Lung (tissue), 12 donors: ENCODE results near the gene BAIAP2. TPM values are rescaled to one million over a fixed set of nuclear protein-coding genes. Genes with fewer than 3 reads are reported as not detected.

ENCODE experiments used
- ATAC-seq: fragments of 200-7000 bp; cut with Tn5 transposase; one replicate; pipeline ENCODE4 v1.9.1; 2020; ENCODE audit warnings: moderate number of reproducible peaks; ENCODE audit not compliant: insufficient read depth, low FRiP score
- DNase-seq, 3 donors: peaks; one replicate each; pipeline ENCODE4 v3.0.0-alpha.2; 2013 to 2017
- H3K27ac ChIP-seq, 2 donors: one replicate each; pipeline ENCODE4 v1.5.1; 2013; ENCODE audit warnings: mild to moderate bottlenecking in 2 of 2, moderate library complexity in 2 of 2, control low read depth in 1 of 2, inconsistent platforms in 1 of 2, low read depth in 1 of 2, low read length in 1 of 2
- H3K27me3 ChIP-seq, 3 donors: one replicate each; pipeline ENCODE4 v1.5.1; 2013; ENCODE audit warnings: low read length in 2 of 3; ENCODE audit not compliant: control insufficient read depth in 3 of 3, insufficient read depth in 3 of 3
- H3K36me3 ChIP-seq, 4 donors: one replicate each; pipeline ENCODE4 v1.5.1; 2013; ENCODE audit warnings: low read length in 4 of 4, mild to moderate bottlenecking in 1 of 4, moderate library complexity in 1 of 4; ENCODE audit not compliant: control insufficient read depth in 4 of 4, insufficient read depth in 4 of 4
- H3K4me1 ChIP-seq, 5 donors: one replicate each; pipeline ENCODE4 v1.5.1; 2013; ENCODE audit warnings: low read length in 5 of 5, mild to moderate bottlenecking in 2 of 5, moderate library complexity in 1 of 5; ENCODE audit not compliant: control insufficient read depth in 5 of 5, insufficient read depth in 5 of 5
- H3K4me3 ChIP-seq: one replicate; pipeline ENCODE4 v1.5.1; 2013; ENCODE audit warnings: mild to moderate bottlenecking, control low read depth, moderate library complexity
- H3K9ac ChIP-seq, 2 donors: one replicate each; pipeline ENCODE4 v1.5.1; 2013; ENCODE audit warnings: low read length in 2 of 2, control low read depth in 1 of 2; ENCODE audit not compliant: insufficient read depth in 1 of 2
- H3K9me3 ChIP-seq, 4 donors: one replicate each; pipeline ENCODE4 v1.5.1; 2013; ENCODE audit warnings: low read length in 3 of 4, mild to moderate bottlenecking in 1 of 4, moderate library complexity in 1 of 4; ENCODE audit not compliant: control insufficient read depth in 4 of 4, insufficient read depth in 3 of 4
- WGBS, 2 donors: extraction: QIAGEN DNeasy Blood & Tissue Kit; methylation state at CpG; one replicate each; pipeline ENCODE4 v1.1.7; 2013; 5-methylcytosine and 5-hydroxymethylcytosine counted together
- polyA plus RNA-seq, 2 donors: library from polyadenylated mRNA; stranded (reverse); fragments of 200-250 nt; gene quantifications; one replicate each; pipeline ENCODE4 v1.2.1, GENCODE V29; 2013
- total RNA-seq, 2 donors: library from RNA; depleted of rRNA in 1 of 2; stranded (reverse); fragments of >200 nt in 1 of 2; gene quantifications; one replicate each; pipeline ENCODE4 v1.2.1, GENCODE V29; 2014 to 2021
- TF ChIP-seq, protein P1 (sequence below): IDR thresholded peaks from 2 replicates; pipeline ENCODE4 v1.5.1; 2012; ENCODE audit warnings: mild to moderate bottlenecking; ENCODE audit errors: control extremely low read depth, extremely low read depth
- donor health status: control.
- donor health status: control.
- donor health status: Bipolar disorder and iron deficiency.
- donor health status: healthy.
- donor health status: DM: yes; HTN: yes; CAD: no.

BAIAP2 gene
- total and polyA plus RNA-seq, 4 donors, result 59.2 to 141 (median 77.7) TPM

DNA sequence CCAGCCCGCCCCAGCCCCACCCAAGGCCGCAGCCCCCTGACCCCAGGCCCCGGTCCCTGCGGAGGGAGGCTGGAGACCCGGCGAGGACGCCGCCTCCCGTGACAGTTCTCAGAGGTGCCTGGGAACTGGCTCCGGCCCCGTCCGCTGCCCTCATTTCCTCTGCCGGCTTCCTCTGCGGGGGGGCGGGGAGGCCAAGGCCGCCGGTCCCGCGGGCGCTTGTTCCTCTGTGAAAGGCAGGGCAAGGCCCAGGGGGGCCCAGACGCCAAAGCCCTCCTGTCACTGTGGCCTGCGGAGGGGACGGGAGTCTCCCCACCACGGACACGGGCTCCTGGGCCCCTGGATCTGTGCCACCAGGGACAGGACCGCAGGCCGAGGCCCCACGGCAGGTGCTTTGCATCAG lies 125.4 kb downstream of the BAIAP2 start:
- DNase-seq (peak in 1 of 3 donors; percentile 34), ATAC-seq (peak; percentile 24)
- Histone ChIP-seq H3K27me3 (no peaks in the 10 kb centered on the region), H3K4me1 (peaks cover 0 to 13% (median 0%) of the 10 kb centered on the region in 5 donors), H3K9ac (no peak overlapping the region), H3K36me3 (no peaks in the 10 kb centered on the region), H3K27ac (peak overlapping the region in 1 of 2 donors; percentile 8), H3K4me3 (peak overlapping the region; percentile 55), H3K9me3 (no peaks in the 10 kb centered on the region)
- WGBS, 2 donors, result 10 to 26% methylated on average over 25 to 28 of the region's 28 CpGs
- TF ChIP-seq, protein P1, sequence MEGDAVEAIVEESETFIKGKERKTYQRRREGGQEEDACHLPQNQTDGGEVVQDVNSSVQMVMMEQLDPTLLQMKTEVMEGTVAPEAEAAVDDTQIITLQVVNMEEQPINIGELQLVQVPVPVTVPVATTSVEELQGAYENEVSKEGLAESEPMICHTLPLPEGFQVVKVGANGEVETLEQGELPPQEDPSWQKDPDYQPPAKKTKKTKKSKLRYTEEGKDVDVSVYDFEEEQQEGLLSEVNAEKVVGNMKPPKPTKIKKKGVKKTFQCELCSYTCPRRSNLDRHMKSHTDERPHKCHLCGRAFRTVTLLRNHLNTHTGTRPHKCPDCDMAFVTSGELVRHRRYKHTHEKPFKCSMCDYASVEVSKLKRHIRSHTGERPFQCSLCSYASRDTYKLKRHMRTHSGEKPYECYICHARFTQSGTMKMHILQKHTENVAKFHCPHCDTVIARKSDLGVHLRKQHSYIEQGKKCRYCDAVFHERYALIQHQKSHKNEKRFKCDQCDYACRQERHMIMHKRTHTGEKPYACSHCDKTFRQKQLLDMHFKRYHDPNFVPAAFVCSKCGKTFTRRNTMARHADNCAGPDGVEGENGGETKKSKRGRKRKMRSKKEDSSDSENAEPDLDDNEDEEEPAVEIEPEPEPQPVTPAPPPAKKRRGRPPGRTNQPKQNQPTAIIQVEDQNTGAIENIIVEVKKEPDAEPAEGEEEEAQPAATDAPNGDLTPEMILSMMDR, result no peak

DNA sequence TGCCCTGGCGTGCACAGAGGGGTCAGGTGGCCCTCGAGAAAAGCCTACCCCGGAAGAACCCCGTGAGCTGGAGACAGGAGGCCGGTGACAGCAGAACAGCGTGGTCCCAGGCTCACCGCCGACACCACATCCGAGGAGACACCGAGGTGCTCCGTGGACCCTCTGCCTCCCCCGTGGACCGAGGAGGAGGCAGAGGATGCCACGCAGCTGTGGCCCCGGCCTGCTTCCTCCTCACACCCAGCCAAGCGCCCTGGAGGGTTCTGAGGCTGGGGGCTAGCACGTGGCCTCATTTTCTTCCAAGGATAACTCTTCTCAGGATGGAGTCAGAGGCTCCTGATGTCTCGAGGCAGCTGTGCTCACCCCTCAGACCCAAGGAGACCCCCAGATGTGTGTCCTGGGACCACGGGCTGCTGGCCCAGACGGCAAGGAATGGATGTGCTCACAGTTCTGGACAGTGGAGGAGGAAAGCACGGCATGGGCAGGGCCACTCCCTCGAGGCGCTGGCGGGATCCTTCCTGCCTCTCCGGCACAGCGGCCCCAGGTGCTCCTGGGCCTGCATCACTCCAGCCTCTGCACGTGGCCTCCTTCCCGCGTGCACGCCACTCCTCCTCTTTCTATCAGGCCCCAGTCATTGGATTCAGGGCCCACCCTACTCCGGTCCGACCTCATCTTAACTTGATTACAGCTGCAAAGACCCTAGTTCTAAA lies 125.9 kb downstream of the BAIAP2 start:
- Histone ChIP-seq H3K4me1 (peaks cover 0 to 16% (median 0%) of the 10 kb centered on the region in 5 donors), H3K27ac (peak overlapping the region in 1 of 2 donors; percentile 8), H3K36me3 (no peaks in the 10 kb centered on the region), H3K9ac (no peak overlapping the region), H3K27me3 (no peaks in the 10 kb centered on the region), H3K9me3 (no peaks in the 10 kb centered on the region), H3K4me3 (no peak overlapping the region)
- DNase-seq (peak in 1 of 3 donors; percentile 12), ATAC-seq (no peak)
- WGBS, 2 donors, result 48 to 60% methylated on average over 30 to 32 of the region's 32 CpGs
- TF ChIP-seq, protein P1, result no peak

DNA sequence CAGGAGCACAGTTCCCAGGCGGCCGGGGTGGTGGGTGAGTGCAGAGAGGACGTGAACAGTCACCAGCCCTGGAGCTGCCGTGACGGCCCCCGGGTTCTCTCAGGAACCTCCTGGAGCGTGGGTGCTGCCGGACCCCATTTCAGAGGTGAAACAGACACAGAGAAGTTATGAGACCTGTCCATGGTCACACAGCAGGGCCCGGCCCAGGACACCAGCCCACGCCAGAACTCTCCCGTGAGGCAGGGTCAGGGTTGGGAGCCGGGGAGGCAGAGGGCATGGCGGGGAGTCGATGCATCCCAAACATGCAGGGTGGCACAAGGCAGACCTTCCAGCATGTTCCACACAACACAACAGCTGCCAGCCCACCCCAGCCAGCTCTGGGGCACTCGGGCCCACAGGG lies 126.6 kb downstream of the BAIAP2 start:
- DNase-seq, result no peak
- TF ChIP-seq, protein P1, result no peak
- Histone ChIP-seq H3K27me3 (peaks cover 0 to under 1% (median 0%) of the 10 kb centered on the region in 3 donors), H3K36me3 (no peaks in the 10 kb centered on the region), H3K4me1 (peaks cover 0 to 16% (median under 1%) of the 10 kb centered on the region in 5 donors), H3K27ac (no peak overlapping the region), H3K4me3 (no peak overlapping the region), H3K9ac (no peak overlapping the region), H3K9me3 (no peaks in the 10 kb centered on the region)
- WGBS, 2 donors, result 96 to 97% methylated on average over 14 to 15 of the region's 15 CpGs
- ATAC-seq, result no peak
